Aorta (tissue), 5 donors: ENCODE results near the gene ZNF410. TPM values are rescaled to one million over a fixed set of nuclear protein-coding genes. Genes with fewer than 3 reads are reported as not detected.
"Not testable (repeated sequence)": the region's sequence is repeated elsewhere in the genome, so short reads cannot be mapped to it uniquely, and the experiment has no call there.

ENCODE experiments used
- ATAC-seq: fragments of 200-7000 bp; cut with Tn5 transposase; one replicate; pipeline ENCODE4 v1.9.1; 2022; ENCODE audit warnings: moderate library complexity; ENCODE audit not compliant: low FRiP score
- DNase-seq, 2 donors: peaks; one replicate each; pipeline ENCODE4 v3.0.0-alpha.2; 2020
- H3K27ac ChIP-seq, 2 donors: one replicate each; pipeline ENCODE4 v1.5.1; 2013; ENCODE audit warnings: low read length in 2 of 2, mild to moderate bottlenecking in 2 of 2, moderate library complexity in 2 of 2, control low read depth in 1 of 2, inconsistent platforms in 1 of 2, low read depth in 1 of 2
- H3K27me3 ChIP-seq, 2 donors: one replicate each; pipeline ENCODE4 v1.6.1; 2013; ENCODE audit warnings: control low read depth in 1 of 2, low read length in 1 of 2, mild to moderate bottlenecking in 1 of 2, moderate library complexity in 1 of 2; ENCODE audit not compliant: insufficient read depth in 2 of 2, control insufficient read depth in 1 of 2
- H3K36me3 ChIP-seq, 2 donors: one replicate each; pipeline ENCODE4 v1.6.1; 2013; ENCODE audit warnings: control low read depth in 1 of 2, low read length in 1 of 2, mild to moderate bottlenecking in 1 of 2; ENCODE audit not compliant: insufficient read depth in 2 of 2, control insufficient read depth in 1 of 2
- H3K4me1 ChIP-seq, 2 donors: one replicate each; pipeline ENCODE4 v1.6.1; 2013; ENCODE audit warnings: low read length in 2 of 2, control low read depth in 1 of 2, mild to moderate bottlenecking in 1 of 2, moderate library complexity in 1 of 2; ENCODE audit not compliant: insufficient read depth in 2 of 2, control insufficient read depth in 1 of 2
- H3K4me3 ChIP-seq, 2 donors: one replicate each; pipeline ENCODE4 v1.5.1; 2013; ENCODE audit warnings: low read length in 2 of 2, control low read depth in 1 of 2, mild to moderate bottlenecking in 1 of 2
- H3K9me3 ChIP-seq: one replicate; pipeline ENCODE4 v1.6.1; 2013; ENCODE audit warnings: mild to moderate bottlenecking, low read length; ENCODE audit not compliant: control insufficient read depth
- WGBS, 2 donors: extraction: QIAGEN DNeasy Blood & Tissue Kit; methylation state at CpG; one replicate each; pipeline ENCODE4 v1.1.7; 2013; 5-methylcytosine and 5-hydroxymethylcytosine counted together
- intact Hi-C, 2 donors: fragments of 100-400 bp; cut with DNase I; formaldehyde crosslinking; loops; one replicate each; pipeline versions ENCODE4 v1.14.2 to v1.15.0; 2022
- polyA plus RNA-seq, 2 donors: library from polyadenylated mRNA; stranded (reverse); fragments of 200-250 nt; gene quantifications; one replicate each; pipeline ENCODE4 v1.2.3, GENCODE V29; 2013
- total RNA-seq, 2 donors: library from RNA; stranded (reverse); fragmentation: NEBNext Ultra II Directional; extraction: Animal tissue kit (Norgen Biotek cat#: 25700); gene quantifications; one replicate each; pipeline ENCODE4 v1.2.1, GENCODE V29; 2021
- donor health status: healthy with polysubstance abuse.
- donor health status: Bipolar disorder and iron deficiency.
- donor health status: DM: no; HTN: no; CAD: no.
- donor health status: DM: no; HTN: no; CAD: no.
- donor health status: DM: yes; HTN: yes; CAD: no.

The ZNF410 gene
- total and polyA plus RNA-seq, 4 donors: 30.1 to 45.7 (median 36.7) TPM

DNA sequence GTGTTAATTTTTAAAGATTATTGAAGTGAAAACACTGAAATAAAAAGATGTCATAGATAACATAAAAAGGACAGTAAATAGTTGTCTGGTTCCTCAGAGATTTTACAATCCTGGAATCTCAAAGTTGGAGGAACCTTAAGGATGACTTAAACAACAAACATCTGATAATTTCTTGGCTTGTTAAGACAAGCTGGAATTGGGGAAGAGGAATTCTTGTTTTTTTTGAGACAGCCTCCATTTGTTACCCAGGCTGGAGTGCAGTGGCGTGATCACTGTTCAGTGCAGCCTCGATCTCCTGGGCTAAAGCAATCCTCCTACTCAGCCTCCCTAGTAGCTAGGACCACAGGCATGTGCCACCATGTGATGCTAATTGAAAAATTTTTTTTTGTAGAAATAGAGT is 2.3 kb downstream of the ZNF410 start:
- Histone ChIP-seq H3K27ac (no peak overlapping the region), H3K4me1 (peaks cover 0 to 4% of the 10 kb centered on the region in 2 donors), H3K36me3 (peaks cover 0 to 2% of the 10 kb centered on the region in 2 donors), H3K27me3 (no peaks in the 10 kb centered on the region), H3K9me3 (no peaks in the 10 kb centered on the region), H3K4me3 (no peak overlapping the region)
- no peak for DNase-seq
- 86 to 87% methylated on average over 2 of the region's 2 CpGs for WGBS, 2 donors
- intact Hi-C loops: loop anchor here in 1 of 2 donors (5.0 kb wide), 2 partner anchors 37 to 167 kb away; partner anchors contain the start of gene PTGR2
- ATAC-seq: no peak

DNA sequence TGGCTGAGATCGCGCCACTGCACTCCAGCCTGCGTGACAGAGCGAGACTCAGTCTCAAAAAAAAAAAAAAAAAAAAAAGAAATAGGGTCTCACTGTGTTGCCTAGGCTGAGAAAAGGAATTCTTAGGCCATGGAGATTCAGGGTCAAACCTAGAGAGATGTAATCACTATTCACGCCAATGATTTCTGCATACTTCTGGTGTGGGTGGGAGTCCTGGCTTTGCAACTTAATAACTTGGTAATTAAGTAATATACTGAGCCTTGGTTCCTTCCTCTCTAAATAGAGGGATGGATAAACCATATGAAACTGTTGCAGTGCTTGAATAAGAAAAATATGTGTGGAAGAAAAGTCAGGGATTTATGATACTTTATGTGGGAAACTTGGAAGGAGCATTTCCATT is 2.7 kb downstream of the ZNF410 start:
- H3K4me3 ChIP-seq: no peak overlapping the region
- 79 to 83% methylated on average over 5 of the region's 5 CpGs for WGBS, 2 donors
- H3K36me3 ChIP-seq: peaks cover 0 to 2% of the 10 kb centered on the region in 2 donors
- H3K4me1 ChIP-seq: peaks cover 0 to 4% of the 10 kb centered on the region in 2 donors
- H3K27ac ChIP-seq: no peak overlapping the region
- no peaks in the 10 kb centered on the region for H3K9me3 ChIP-seq
- ATAC-seq: no peak
- intact Hi-C loops: loop anchor here in 1 of 2 donors (5.0 kb wide), 2 partner anchors 37 to 167 kb away; partner anchors contain the start of gene PTGR2
- DNase-seq: no peak
- H3K27me3 ChIP-seq: no peaks in the 10 kb centered on the region

GRCh38 chr14:73894180-73894687 is 7.6 kb downstream of the ZNF410 start:
- H3K4me3 ChIP-seq, intact Hi-C loops, ATAC-seq, H3K36me3 ChIP-seq, DNase-seq, H3K4me1 ChIP-seq, H3K9me3 ChIP-seq, H3K27ac ChIP-seq, H3K27me3 ChIP-seq: not testable (repeated sequence)
- WGBS, 2 donors: 89 to 92% methylated on average over 5 to 6 of the region's 6 CpGs

DNA sequence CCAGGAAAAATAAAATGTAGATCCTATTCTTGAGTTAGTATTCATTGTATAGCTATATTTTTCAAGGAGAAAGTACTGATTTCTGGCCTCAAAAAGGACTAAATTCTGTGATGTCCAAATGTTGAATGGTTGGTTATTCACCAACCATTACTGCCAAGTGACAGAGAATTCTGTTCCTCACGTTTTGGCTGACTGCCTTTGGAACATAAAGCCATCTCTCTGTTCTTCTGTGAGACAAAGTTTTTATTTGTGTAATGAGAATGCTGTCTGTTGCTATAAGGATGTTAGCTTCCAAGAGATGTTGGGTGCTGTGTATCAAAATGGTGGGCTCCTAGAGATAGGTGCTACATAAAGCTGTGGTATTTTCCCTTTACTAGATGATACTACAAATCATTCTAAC is 9.3 kb downstream of the ZNF410 start:
- H3K27me3 ChIP-seq: no peaks in the 10 kb centered on the region
- no peaks in the 10 kb centered on the region for H3K4me1 ChIP-seq
- intact Hi-C loops: no loop called here
- H3K27ac ChIP-seq: no peak overlapping the region
- no peak overlapping the region for H3K4me3 ChIP-seq
- no peak for DNase-seq
- ATAC-seq: no peak
- WGBS, 2 donors: 53 to 55% methylated on average over 1 of the region's 1 CpG
- H3K36me3 ChIP-seq: peaks cover 0 to 4% of the 10 kb centered on the region in 2 donors
- H3K9me3 ChIP-seq: no peaks in the 10 kb centered on the region

DNA sequence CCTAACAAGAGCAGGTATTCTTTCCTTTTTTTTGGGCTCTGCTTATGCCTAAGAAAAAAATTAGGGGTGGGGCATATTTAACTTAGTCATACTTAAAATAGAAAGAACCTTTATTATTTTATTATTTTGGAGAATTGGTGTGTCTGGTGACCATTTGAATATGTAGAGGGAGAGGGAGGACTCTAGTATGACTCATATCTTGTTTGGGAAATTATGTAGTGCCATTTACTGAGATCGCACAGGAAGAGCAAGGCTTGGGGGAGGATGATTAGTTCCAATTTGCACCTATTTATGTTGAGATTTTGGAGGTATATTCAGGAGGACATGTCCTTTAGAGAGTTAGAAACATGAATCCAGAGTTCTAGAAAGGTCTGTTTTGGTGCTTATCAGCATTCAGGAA is 9.9 kb downstream of the ZNF410 start:
- no peaks in the 10 kb centered on the region for H3K9me3 ChIP-seq
- no peak overlapping the region for H3K4me3 ChIP-seq
- WGBS, 2 donors: 77 to 78% methylated on average over 1 of the region's 1 CpG
- no peak for ATAC-seq
- H3K27me3 ChIP-seq: no peaks in the 10 kb centered on the region
- H3K4me1 ChIP-seq: no peaks in the 10 kb centered on the region
- intact Hi-C loops: no loop called here
- H3K36me3 ChIP-seq: peaks cover 0 to 4% of the 10 kb centered on the region in 2 donors
- no peak for DNase-seq
- no peak overlapping the region for H3K27ac ChIP-seq

GRCh38 chr14:73903028-73903427 is 16.4 kb downstream of the ZNF410 start:
- no peak overlapping the region for H3K27ac ChIP-seq
- no peaks in the 10 kb centered on the region for H3K4me1 ChIP-seq
- no peaks in the 10 kb centered on the region for H3K27me3 ChIP-seq
- no peaks in the 10 kb centered on the region for H3K9me3 ChIP-seq
- H3K4me3 ChIP-seq: no peak overlapping the region
- H3K36me3 ChIP-seq: peaks cover 0 to 2% of the 10 kb centered on the region in 2 donors
- DNase-seq (no peak), ATAC-seq (no peak)
- intact Hi-C loops: no loop called here
- 76 to 79% methylated on average over 3 of the region's 3 CpGs for WGBS, 2 donors

DNA sequence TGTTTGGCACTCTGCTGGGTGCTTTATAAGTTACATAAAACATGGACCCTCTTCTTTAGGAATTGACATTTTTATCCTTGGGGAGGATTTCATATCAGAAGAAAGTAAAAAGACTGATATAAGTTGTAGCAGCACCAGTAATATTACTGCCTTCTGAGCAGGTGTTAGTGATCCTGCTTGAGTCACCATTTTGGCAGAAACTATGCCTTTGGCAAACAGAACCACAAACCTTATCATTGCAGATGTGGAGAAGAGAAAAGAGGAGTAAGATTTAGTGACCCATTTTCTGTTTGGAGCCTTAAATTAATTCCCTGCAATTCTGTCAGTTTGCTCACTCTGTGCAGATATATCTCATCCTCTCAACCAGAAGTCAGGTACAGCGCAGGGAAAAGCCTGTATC is 23.0 kb downstream of the ZNF410 start:
- DNase-seq (no peak), ATAC-seq (no peak)
- Histone ChIP-seq H3K4me1 (no peaks in the 10 kb centered on the region), H3K4me3 (no peak overlapping the region), H3K9me3 (no peaks in the 10 kb centered on the region), H3K27ac (no peak overlapping the region), H3K36me3 (peaks cover 4 to 17% of the 10 kb centered on the region in 2 donors), H3K27me3 (no peaks in the 10 kb centered on the region)
- 96 to 98% methylated on average over 1 of the region's 1 CpG for WGBS, 2 donors
- intact Hi-C loops: no loop called here

DNA sequence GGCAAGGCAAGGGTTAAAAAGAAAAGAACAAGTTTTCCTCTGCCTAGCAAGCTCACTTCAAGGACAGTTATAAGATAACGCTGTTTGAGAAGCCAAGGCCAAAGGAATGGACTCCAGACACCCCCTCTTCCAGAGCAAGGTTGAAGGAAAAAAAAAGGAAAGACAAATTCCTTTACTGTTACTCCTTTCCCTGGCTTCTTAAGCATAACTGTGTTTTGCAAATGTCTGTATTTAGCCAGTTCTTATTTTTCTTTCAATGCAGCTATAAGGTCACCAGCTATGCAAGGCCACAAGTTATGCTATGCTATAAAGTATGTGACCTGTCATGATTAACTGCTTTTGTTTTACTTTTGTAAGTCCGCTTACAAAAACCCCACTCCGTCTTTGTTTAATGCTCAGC is 26.6 kb downstream of the ZNF410 start:
- Histone ChIP-seq H3K27ac (no peak overlapping the region), H3K9me3 (no peaks in the 10 kb centered on the region), H3K27me3 (no peaks in the 10 kb centered on the region), H3K4me3 (no peak overlapping the region), H3K4me1 (no peaks in the 10 kb centered on the region), H3K36me3 (peaks cover 4 to 17% of the 10 kb centered on the region in 2 donors)
- intact Hi-C loops: no loop called here
- WGBS, 2 donors: 17 to 29% methylated on average over 3 of the region's 3 CpGs
- ATAC-seq: no peak
- no peak for DNase-seq

- intact Hi-C loops: no loop called here
- Histone ChIP-seq H3K4me1 (no peaks in the 10 kb centered on the region), H3K27ac (no peak overlapping the region), H3K27me3 (no peaks in the 10 kb centered on the region), H3K9me3 (no peaks in the 10 kb centered on the region), H3K36me3 (peaks cover 5 to 6% of the 10 kb centered on the region in 2 donors), H3K4me3 (no peak overlapping the region)
- ATAC-seq: no peak
- DNase-seq: no peak
- 47% methylated on average over 6 of the region's 6 CpGs for WGBS, 2 donors
These were observed 29.7 kb downstream of the ZNF410 start for GRCh38 chr14:73916324-73916723.
